Tibial artery (tissue), 4 donors: Measurements from ENCODE around the gene RFPL2.

ENCODE experiments used
- DNase-seq, 2 donors: peaks; one replicate each; pipeline ENCODE4 v3.0.0-alpha.2; 2019
- H3K27ac ChIP-seq, 2 donors: fragments of 200-600 bp; sonication (generic) in 1 of 2; 1 replicate in 1 of 2; 2 replicates in 1 of 2; pipeline ENCODE4 v1.5.1; 2018 to 2019; ENCODE audit warnings: mild to moderate bottlenecking in 1 of 2
- H3K27me3 ChIP-seq, 2 donors: fragments of 200-600 bp; sonication (generic) in 1 of 2; one replicate each; pipeline versions ENCODE4 v1.5.1 to v1.6.0; 2016 to 2019
- H3K36me3 ChIP-seq, 3 donors: fragments of 200-600 bp; sonication (generic) in 2 of 3; one replicate each; pipeline ENCODE4 v1.5.1; 2016 to 2019; ENCODE audit warnings: mild to moderate bottlenecking in 2 of 3
- H3K4me1 ChIP-seq, 4 donors: fragments of 200-600 bp; sonication (generic) in 2 of 4; 1 replicate in 3 of 4; 2 replicates in 1 of 4; pipeline ENCODE4 v1.5.1; 2016 to 2019
- H3K4me3 ChIP-seq, 2 donors: fragments of 200-600 bp; sonication (generic) in 1 of 2; 1 replicate in 1 of 2; 2 replicates in 1 of 2; pipeline ENCODE4 v1.5.1; 2018 to 2019; ENCODE audit warnings: mild to moderate bottlenecking in 2 of 2
- H3K9me3 ChIP-seq, 3 donors: fragments of 200-600 bp; sonication (generic) in 1 of 3; one replicate each; pipeline ENCODE4 v1.5.1; 2016 to 2019
- CTCF ChIP-seq, 2 experiments: fragments of 200-600 bp in 1 of 2; fragments of 450-650 bp in 1 of 2; IDR thresholded peaks; one replicate each; pipeline ENCODE4 v1.5.1; 2017 to 2019; ENCODE audit warnings: antibody characterized with exemption in 2 of 2, mild to moderate bottlenecking in 1 of 2, moderate library complexity in 1 of 2
- intact Hi-C: fragments of 100-400 bp; cut with DNase I; formaldehyde crosslinking; loops from one replicate; pipeline ENCODE4 v1.15.0; 2023; ENCODE audit warnings: low total_unique reads

The RFPL2 gene

DNA sequence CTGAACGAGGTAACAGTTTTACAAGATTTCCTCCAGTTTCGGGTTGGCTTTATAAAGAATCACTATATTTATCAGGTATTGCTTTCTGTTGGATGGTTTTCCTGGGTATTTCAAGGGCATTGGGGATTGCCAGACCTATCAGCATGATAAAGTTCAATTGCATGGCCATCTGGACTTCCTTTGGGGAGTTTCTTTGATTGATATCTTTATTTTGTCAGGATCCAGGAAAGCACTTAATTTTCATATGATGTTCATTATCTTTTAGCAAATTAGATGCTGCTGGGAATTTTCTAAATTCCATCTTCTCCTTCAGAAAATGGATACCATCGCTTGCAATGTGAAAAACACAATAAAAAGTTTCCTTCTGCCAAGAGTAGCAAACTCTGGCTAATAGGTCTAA is 21.2 kb downstream of the RFPL2 start:
- Histone ChIP-seq H3K4me3 (no peak overlapping the region), H3K27ac (no peak overlapping the region), H3K4me1 (no peaks in the 10 kb centered on the region), H3K36me3 (no peaks in the 10 kb centered on the region), H3K27me3 (peaks cover 0 to 7% of the 10 kb centered on the region in 2 donors), H3K9me3 (no peaks in the 10 kb centered on the region)
- DNase-seq: no peak
- no peak for TF ChIP-seq CTCF (IDR thresholded peaks at IDR 0.05)
- intact Hi-C loops: no loop called here

DNA sequence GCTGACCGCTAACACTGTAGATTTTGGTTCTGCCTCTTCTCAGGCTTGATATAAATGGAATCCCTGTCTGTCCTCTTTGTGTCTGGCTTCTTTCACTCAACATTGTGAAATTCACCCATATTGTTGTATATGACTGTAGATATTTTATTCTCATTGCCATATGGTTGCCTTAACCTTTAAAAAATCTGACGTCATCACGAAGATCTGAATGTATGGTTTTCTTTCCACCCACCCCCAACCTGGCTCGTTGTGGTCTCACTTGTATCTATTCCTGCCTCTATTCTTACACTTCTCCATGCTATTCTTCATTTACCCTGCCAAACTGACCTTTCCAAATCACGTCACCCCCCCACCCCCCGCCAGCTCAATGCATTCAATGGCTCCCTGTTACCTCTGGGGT is 23.8 kb downstream of the RFPL2 start:
- Histone ChIP-seq H3K27ac (no peak overlapping the region), H3K4me1 (peaks cover 0 to 1% (median 0%) of the 10 kb centered on the region in 4 donors), H3K27me3 (peaks cover 0 to 29% of the 10 kb centered on the region in 2 donors), H3K4me3 (no peak overlapping the region), H3K9me3 (no peaks in the 10 kb centered on the region), H3K36me3 (no peaks in the 10 kb centered on the region)
- intact Hi-C loops: no loop called here
- no peak for TF ChIP-seq CTCF (IDR thresholded peaks at IDR 0.05)
- no peak for DNase-seq

GRCh38 chr22:32177221-32177765 is 27.6 kb downstream of the RFPL2 start:
- no peak for DNase-seq
- H3K4me1 ChIP-seq: peaks cover 0 to 7% (median 0%) of the 10 kb centered on the region in 4 donors
- no peak overlapping the region for H3K27ac ChIP-seq
- peaks cover 0 to 41% of the 10 kb centered on the region in 2 donors for H3K27me3 ChIP-seq
- no peak for TF ChIP-seq CTCF (IDR thresholded peaks at IDR 0.05)
- no peaks in the 10 kb centered on the region for H3K9me3 ChIP-seq
- intact Hi-C loops: no loop called here
- H3K36me3 ChIP-seq: no peaks in the 10 kb centered on the region
- H3K4me3 ChIP-seq: no peak overlapping the region

- intact Hi-C loops: no loop called here
- Histone ChIP-seq H3K27me3 (peaks cover 0 to 39% of the 10 kb centered on the region in 2 donors), H3K9me3 (no peaks in the 10 kb centered on the region), H3K4me1 (peaks cover 0 to 7% (median 0%) of the 10 kb centered on the region in 4 donors), H3K36me3 (no peaks in the 10 kb centered on the region), H3K27ac (no peak overlapping the region), H3K4me3 (no peak overlapping the region)
- no peak for DNase-seq
- TF ChIP-seq CTCF (IDR thresholded peaks at IDR 0.05): no peak
These were observed 28.9 kb downstream of the RFPL2 start for GRCh38 chr22:32175683-32176644.

DNA sequence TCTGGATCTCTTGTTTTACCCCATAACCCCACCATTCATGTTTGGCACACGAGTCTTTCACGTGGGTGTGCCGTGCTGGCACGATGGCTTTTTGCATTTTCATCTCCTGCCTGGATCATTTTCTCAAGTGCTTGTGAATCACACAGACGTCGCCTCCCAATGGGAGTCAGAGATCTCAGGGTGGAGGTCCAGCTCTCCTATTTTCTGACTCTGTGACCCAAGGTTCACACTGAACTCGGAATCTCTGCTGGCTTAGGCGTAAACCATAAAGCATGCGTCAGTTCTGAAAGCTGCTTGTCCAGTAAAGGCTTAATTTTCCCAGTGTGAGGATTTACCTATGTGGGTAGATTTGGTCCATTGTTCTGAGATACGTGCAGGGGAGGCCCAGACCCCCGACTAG is 29.8 kb downstream of the RFPL2 start:
- peaks cover 0 to 37% of the 10 kb centered on the region in 2 donors for H3K27me3 ChIP-seq
- H3K4me3 ChIP-seq: no peak overlapping the region
- peaks cover 0 to 7% (median 0%) of the 10 kb centered on the region in 4 donors for H3K4me1 ChIP-seq
- H3K9me3 ChIP-seq: no peaks in the 10 kb centered on the region
- no peaks in the 10 kb centered on the region for H3K36me3 ChIP-seq
- H3K27ac ChIP-seq: no peak overlapping the region
- no peak for DNase-seq
- TF ChIP-seq CTCF (IDR thresholded peaks at IDR 0.05): no peak
- intact Hi-C loops: no loop called here
